GM10248 (cell line): ENCODE measurements around the gene MALRD1.

ENCODE experiments used
- CTCF ChIA-PET: fragments of 300-600 bp; sonication (Branson Sonifier 250); formaldehyde crosslinking; extraction: SDS; loops from one replicate; lab custom pipeline; 2021; ENCODE audit warnings: antibody characterized with exemption; lab: Yijun Ruan, JAX
- POLR2A ChIA-PET: fragments of 350-650 bp; sonication (Branson Sonifier 250); formaldehyde crosslinking; extraction: SDS; loops from one replicate; lab custom pipeline; 2020; ENCODE audit warnings: antibody characterized with exemption; lab: Yijun Ruan, JAX
- DNase-seq: peaks from one replicate; pipeline ENCODE4 v3.0.0; 2012; ENCODE audit errors: extremely low spot score
- TF ChIP-seq, protein P1 (sequence below): IDR thresholded peaks from 2 replicates; pipeline ENCODE4 v1.5.1; 2012; ENCODE audit warnings: mild to moderate bottlenecking, low read depth; ENCODE audit errors: extremely low read depth, missing control alignments, control extremely low read depth

MALRD1 gene

DNA sequence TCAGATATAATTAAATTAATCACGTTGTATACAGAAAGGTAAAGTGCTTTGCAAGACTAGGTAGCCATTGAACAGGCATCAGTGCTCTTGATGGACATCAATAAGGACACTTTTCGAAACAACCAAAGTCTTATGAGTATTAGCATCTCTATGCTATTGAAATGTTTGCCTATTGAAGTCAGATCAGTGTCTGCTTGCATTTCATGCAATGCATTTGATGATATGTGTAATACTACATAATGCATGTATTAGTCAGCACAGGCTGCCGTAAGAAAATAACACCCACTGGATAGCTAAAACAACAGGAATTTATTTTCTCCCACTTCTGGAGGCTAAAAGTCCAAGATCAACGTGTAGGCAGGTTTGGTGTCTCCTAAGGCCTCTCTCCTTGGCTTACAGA, 558.4 kb downstream of the MALRD1 start:
- TF ChIP-seq, protein P1, sequence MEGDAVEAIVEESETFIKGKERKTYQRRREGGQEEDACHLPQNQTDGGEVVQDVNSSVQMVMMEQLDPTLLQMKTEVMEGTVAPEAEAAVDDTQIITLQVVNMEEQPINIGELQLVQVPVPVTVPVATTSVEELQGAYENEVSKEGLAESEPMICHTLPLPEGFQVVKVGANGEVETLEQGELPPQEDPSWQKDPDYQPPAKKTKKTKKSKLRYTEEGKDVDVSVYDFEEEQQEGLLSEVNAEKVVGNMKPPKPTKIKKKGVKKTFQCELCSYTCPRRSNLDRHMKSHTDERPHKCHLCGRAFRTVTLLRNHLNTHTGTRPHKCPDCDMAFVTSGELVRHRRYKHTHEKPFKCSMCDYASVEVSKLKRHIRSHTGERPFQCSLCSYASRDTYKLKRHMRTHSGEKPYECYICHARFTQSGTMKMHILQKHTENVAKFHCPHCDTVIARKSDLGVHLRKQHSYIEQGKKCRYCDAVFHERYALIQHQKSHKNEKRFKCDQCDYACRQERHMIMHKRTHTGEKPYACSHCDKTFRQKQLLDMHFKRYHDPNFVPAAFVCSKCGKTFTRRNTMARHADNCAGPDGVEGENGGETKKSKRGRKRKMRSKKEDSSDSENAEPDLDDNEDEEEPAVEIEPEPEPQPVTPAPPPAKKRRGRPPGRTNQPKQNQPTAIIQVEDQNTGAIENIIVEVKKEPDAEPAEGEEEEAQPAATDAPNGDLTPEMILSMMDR = no peak
- no peak for DNase-seq
- ChIA-PET CTCF (no interaction called here), POLR2A (no interaction called here)

DNA sequence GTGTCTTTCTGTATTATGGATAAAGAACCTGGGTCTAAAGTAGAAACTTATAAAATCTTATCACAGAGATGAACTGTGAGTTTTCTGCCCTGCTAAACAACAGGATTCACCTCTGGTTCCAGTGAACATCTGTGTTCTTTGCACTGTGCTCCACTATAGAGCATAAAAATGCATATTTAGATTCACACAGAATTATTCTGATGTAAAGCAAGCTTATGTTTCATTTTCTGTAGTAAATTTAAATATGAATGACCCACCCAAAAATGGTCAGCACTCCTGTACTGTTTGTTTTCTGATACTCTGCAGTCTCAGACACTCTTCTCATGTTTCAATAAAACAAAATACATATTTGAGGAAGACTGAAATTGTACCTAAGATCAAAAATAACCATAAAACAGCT, 563.2 kb downstream of the MALRD1 start:
- ChIA-PET CTCF (no interaction called here), POLR2A (no interaction called here)
- no peak for DNase-seq
- TF ChIP-seq, protein P1 = no peak

DNA sequence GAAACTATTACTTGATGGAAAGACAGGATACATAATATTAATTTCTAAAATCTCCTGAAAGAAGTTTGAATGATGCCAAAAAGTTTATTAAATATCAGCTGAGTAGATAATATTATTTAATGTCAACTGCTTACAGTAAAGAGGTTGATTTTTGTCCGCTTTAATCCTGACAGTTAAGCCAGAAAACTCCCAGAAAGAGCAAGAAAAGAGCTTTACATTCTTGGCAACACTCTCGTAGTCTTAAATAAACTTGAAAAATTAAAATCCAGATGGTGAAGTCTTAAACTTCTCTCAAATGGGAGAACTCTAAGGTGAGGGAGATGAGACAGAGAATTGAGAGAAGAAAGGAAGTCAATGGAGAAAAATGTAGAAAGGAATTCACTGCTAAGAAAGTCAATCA, 568.4 kb downstream of the MALRD1 start:
- TF ChIP-seq, protein P1 = no peak
- DNase-seq = no peak
- ChIA-PET CTCF (interaction anchor here (0.7 kb wide), 1 partner anchor 9 kb away, joined by 3 read pairs; no protein-coding TSS in a partner anchor), POLR2A (no interaction called here)

DNA sequence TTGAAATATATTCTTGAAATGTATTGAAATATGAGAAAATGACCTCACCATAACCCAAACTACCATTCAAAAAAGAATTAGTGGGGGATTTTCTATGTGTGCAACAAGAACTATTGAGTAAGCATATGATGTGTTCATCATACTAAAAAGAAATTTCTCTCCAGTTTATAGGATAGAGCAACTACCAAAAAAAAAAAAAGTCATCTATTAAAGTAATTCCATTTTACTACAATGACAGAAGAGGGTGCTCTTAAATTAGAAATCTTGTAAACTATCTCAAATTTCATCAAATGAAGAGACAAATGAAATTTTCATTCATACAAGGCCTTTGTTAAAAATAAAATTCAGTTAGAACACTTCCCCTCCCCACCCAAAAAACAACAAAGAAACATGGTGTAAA, 572.2 kb downstream of the MALRD1 start:
- TF ChIP-seq, protein P1 = no peak
- no peak for DNase-seq
- ChIA-PET CTCF (no interaction called here), POLR2A (no interaction called here)

DNA sequence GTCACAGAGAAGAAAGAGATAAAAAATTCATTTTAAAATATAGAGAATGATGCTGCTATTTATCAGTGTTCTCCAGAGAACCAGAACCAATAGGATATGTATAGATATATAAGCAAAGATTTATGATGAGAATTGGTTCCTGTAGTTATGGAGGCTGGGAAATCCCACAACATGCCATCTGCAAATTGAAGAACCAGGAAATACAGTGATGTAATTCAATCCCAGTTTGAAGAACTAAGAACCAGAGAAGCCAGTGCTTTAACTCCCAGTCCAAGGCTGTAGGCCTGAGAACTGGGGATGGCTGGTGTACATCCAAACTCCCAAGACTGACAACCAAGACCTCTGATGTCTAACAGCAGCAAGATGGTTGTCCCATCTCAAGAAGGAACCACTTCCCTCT, 574.7 kb downstream of the MALRD1 start:
- TF ChIP-seq, protein P1 = no peak
- ChIA-PET POLR2A (no interaction called here), CTCF (interaction anchor here (1.3 kb wide), 1 partner anchor 9 kb away, joined by 4 read pairs; no protein-coding TSS in a partner anchor)
- DNase-seq = no peak

DNA sequence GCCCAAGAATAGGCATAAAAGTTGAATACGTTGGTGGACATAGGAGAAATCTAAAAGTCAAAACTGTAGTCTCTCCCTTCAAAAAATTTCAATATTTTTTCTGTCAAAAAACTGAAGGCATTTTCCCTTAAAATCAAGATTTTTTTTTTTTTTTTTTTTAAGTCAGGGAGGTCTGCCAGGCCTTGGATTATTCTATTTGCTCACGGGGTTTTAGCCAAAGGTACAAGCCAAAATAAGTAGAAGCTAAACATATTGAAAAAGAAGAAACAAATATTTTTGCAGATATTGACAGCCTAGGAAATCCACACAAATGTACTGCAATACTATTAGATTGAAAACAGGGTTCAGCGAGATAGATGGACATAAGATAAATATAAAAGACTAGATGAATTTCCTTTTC, 577.6 kb downstream of the MALRD1 start:
- ChIA-PET CTCF (interaction anchor here (1.0 to 1.7 kb wide), 2 partner anchors 9 to 17 kb away, joined by 3 to 4 read pairs; no protein-coding TSS in a partner anchor), POLR2A (no interaction called here)
- TF ChIP-seq, protein P1 = no peak
- DNase-seq = no peak
